Stimulated activated CD4-positive, alpha-beta T cell treated with anti-CD3 and anti-CD28 coated beads, Interleukin-1b, Interleukin-23, amount 100 ng/mL, for 4 hours (primary cell): ENCODE data around the gene DGKQ.

ENCODE experiments used
- DNase-seq, 2 donors: peaks; one replicate each; pipeline ENCODE4 v3.0.0-alpha.2; 2020; ENCODE audit warnings: low read depth in 2 of 2

Gene DGKQ

GRCh38 chr4:962231-963208 lies 10.8 kb downstream of the DGKQ start:
- DNase-seq: no peak

GRCh38 chr4:961351-962230 lies 11.8 kb downstream of the DGKQ start:
- no peak for DNase-seq

GRCh38 chr4:960636-961350 lies 12.6 kb downstream of the DGKQ start:
- DNase-seq: no peak

DNA sequence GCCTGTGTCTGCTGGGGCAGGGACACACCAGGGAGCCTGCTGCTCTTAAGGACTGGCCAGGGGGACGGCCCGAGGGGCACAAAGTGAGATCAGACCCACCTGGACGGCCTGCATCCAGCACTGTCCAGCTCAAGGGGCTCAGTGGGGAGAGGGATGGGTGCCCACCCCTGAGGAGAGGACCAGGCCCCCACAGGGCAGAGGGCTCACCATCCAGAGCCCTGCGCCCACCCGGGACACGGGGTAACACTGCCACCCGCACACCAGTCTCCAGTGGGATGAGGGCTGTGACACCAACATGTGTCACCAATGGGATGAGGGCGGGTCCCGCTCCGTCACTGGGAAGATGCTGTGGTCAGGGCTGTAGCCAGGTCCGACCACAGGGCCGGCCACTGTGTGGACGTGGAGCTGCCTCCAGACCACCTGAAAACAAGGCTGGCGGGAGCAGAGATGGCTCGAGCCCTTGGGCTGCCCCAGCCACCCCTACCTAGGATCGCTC lies 13.2 kb downstream of the DGKQ start:
- DNase-seq: no peak

GRCh38 chr4:959338-960139 lies 13.8 kb downstream of the DGKQ start:
- no peak for DNase-seq

GRCh38 chr4:958696-959337 lies 14.6 kb downstream of the DGKQ start:
- no peak for DNase-seq

DNA sequence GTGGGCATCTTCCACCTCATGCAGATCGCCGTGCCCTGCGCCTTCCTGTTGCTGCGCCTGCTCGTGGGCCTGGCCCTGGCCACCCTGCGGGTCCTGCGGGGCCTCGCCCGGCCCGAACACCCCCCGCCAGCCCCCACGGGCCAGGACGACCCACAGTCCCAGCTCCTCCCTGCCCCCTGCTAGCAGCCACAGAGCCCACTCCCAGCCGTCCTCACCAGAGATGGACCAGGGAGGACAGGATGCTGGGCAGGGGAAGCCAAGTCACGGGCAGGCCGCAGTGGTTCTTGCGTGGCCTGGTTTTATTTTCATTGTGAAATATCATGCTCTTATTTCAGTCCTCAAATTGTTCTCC lies 15.1 kb downstream of the DGKQ start:
- DNase-seq: no peak

DNA sequence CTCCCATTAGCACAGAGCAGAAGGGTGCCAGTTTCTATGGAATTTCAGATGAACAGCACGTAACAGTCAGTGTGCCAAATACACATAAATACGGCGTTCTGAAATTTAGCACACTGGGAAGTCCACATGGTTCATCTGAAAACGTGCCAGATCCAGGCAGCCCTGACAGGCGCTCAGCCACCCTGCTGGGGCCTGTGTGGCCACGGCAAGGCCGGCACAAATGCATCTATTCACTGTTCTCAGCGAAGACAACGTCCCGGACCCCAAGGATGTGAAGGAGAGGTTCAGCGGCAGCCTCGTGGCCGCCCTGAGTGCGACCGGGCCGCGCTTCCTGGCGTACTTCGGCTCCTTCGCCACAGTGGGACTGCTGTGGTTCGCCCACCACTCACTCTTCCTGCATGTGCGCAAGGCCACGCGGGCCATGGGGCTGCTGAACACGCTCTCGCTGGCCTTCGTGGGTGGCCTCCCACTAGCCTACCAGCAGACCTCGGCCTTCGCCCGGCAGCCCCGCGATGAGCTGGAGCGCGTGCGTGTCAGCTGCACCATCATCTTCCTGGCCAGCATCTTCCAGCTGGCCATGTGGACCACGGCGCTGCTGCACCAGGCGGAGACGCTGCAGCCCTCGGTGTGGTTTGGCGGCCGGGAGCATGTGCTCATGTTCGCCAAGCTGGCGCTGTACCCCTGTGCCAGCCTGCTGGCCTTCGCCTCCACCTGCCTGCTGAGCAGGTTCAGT lies 15.6 kb downstream of the DGKQ start:
- no peak for DNase-seq

DNA sequence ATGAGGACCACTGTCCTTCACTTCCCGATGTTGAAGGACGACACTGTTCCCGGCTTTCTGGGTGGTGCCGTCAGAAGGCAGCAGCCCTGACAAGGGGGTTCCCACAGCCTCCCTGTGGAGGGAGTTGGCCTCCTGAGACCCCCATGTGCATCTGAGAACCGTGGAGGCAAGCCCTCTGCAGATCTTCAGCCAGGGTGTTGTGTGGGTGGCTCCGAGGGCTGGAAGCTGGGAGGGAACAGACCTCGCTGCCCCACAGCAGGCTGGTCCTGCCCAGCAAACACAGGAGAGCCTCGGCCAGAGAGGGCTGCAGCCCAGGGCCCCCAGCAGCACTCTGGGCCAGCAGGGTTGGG lies 16.2 kb downstream of the DGKQ start:
- no peak for DNase-seq

DNA sequence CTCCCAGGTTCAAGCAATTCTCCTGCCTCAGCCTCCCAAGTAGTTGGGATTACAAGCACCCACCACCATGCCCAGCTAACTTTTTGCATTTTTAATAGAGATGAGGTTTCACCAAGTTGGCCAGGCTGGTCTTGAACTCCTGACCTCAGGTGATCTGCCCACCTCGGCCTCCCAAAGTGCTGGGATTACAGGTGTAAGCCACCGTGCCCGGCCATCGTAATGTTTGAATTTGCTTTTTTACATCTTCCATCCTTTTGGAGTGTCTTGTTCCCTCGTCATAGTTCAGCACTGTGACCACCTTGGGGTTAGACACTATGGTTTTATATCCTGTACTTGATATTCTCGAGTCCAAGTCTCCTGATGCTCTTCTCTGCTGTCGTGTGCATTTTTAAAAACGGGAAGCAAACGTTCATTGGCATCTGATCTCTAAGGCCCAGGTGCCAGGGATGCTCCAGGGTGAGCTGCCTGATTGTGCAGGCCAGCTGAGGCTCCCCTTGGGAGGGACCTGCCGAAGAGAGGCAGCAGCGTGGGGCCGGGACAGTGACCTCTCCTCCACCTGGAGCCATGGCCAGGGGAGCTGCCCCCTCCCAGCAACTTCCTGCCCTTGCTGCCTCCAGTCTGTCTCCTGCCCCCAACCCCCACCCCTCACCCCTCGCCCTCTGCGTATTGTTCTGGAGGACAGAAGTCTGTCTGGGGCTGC lies 16.7 kb downstream of the DGKQ start:
- DNase-seq: no peak

- no peak for DNase-seq
Measured at GRCh38 chr4:955931-956381, 17.4 kb downstream of the DGKQ start.

- no peak for DNase-seq
Measured at GRCh38 chr4:955161-955921, 18.0 kb downstream of the DGKQ start.

DNA sequence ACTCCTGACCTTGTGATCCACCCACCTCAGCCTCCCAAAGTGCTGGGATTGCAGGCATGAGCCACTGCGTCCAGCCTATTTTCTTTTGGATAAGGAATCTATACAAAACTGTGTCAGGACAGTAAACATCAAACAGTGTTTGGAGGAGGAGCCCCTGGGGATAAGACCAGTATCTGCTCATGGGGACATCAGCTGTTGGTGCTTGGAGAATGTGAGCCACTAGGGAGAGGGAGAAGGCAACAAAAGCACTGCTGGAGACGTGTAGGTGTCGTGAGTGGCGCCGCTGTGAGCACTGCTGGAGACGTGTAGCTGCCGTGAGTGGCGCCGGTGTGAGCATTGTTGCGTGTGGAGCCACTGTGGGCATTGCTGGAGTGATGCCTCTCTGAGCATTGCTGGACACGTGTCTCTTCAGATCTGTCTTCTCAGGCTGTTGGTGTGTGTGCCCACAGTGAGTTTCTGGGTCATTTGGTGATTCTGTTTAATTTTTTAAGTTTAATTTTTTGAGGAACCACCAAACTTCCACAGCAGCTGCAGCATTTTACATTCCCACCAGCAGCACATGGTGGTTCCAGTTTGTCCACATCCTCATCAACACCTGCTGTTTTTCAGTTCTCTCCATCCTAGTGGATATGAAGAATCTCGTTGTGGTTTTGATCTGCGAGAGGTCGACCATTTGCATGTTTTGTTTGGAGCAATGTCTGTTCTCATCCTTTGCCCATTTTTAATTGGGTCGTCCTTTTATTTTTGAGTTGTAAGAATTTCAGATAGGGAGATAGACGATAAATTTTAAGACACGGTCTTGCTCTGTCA lies 19.0 kb downstream of the DGKQ start:
- DNase-seq: no peak

DNA sequence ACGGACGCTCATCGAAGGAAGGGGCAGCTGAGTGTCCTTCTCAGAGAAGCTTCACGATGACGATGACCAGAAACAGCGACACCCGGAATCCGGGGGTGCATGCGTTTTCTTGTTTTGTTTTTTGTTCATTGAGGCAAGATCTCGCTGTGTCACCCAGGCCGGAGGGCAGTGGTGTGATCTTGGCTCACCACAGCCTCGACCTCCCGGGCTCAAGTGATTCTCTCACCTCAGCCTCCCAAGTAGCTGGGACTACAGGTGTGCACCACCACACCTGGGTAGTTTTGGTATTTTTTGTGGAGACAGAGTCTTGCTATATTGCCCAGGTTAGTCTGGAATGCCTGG lies 19.8 kb downstream of the DGKQ start:
- no peak for DNase-seq

GRCh38 chr4:952881-953573 lies 20.3 kb downstream of the DGKQ start:
- DNase-seq: no peak

DNA sequence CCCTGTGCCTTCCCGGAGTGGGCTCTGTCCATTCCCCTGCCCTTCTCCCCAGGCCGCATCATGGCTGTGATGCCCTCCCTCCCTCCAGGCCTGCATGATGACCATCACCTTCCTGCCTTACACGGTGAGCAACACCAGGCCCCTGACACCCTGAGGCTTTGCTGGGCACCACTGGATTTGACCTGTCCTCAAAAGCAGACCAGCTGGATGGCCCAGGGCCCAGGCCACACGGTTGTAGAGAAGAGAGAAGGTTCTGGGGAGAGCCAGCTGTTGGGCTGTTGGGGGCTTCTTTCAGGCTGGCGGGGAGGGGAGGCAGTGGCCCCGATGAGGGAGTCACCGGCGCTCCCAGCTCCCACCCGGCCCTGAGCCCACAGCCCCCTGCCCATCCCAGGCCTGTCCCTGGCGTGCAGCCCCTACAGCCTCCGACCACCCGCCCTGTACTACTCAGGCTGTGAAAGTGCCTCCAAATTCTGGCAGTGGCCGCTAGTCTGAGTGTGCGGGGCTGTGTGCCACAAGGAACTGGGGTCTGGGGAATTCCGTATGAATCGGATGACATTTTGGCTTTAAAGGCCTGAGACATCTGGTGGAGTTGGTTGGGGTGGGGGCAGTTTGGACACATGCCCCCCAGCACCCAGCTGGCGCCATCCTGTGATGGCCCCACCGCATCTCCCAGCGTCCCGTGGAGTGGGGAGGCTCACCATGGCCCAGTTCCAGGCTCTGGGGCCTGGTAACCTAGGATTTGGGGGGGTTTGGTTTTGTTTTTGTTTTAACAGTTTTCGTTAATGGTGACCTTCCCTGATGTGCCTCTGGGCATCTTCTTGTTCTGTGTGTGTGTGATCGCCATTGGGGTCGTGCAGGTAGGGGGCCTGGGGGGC lies 21.5 kb downstream of the DGKQ start:
- DNase-seq: no peak
